Measurements from ENCODE around the gene HLA-DRB1. TPM values are rescaled to one million over a fixed set of nuclear protein-coding genes. Genes with fewer than 3 reads are reported as not detected.
"Not testable (repeated sequence)": the region's sequence is repeated elsewhere in the genome, so short reads cannot be mapped to it uniquely, and the experiment has no call there.

HLA-DRB1 gene
- total RNA-seq, 1 experiment from 2014 or later, result not detected

DNA sequence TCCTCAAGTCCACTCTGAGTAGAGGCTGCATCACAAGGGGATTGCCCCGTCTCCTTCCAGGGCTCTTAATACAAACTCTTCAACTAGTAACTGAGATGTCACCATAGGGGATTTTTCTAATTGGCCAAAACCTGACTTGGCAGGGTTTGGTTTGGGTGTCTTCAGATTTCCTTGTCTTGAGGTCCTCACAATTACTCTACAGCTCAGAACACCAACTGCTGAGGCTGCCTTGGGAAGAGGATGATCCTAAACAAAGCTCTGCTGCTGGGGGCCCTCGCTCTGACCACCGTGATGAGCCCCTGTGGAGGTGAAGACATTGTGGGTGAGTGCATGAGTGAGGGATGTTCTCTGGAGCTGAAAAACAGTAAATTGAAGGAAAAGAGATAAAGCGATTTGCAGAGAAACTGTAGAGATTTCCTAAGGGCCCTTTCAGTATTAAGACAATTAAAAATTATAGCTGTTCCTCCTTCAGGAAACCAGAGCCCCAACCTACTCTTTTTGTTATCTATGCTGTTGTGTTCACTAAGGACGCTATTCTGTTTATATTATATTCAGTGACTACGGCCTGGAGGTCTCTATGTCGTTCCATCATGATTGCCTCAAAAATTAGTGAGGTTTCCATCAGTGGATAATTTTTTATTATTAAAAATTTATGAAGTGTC, 47.7 kb upstream of the HLA-DRB1 start, which contains the start of gene HLA-DQA1:
Gene HLA-DQA1, plus strand, starts transcription at position 188 of the 662 bp plus-strand sequence. Its CDS starts 53 bp downstream, at position 241.
- no peaks in the 10 kb centered on the region for H3K4me1 Mint-ChIP-seq (ENCODE audit: low read depth, unreplicated experiment)
- no peaks in the 10 kb centered on the region for H3K36me3 Mint-ChIP-seq (ENCODE audit: insufficient read depth, unreplicated experiment)
- no peak within 1 kb of the TSS for H3K4me3 Mint-ChIP-seq (ENCODE audit: unreplicated experiment)
- no TSS peak for BruUV-seq (replicated peaks)
- Histone ChIP-seq H3K4me3 (ENCODE audit: low read depth, low read length) (no peak within 1 kb of the TSS), H3K27me3 (replicated peaks; ENCODE audit: control insufficient read depth, insufficient read depth, low read length) (no peaks in the 10 kb centered on the region), H3K4me1 (no peaks in the 10 kb centered on the region), H3K9me3 (no peaks in the 10 kb centered on the region), H3K36me3 (ENCODE audit: control insufficient read depth, insufficient read depth, low read length) (no peaks in the 10 kb centered on the region)
- DNase-seq, result no peak
- H3K27ac Mint-ChIP-seq (ENCODE audit: unreplicated experiment), result no peak within 1 kb of the TSS
- intact Hi-C loops (cut with micrococcal nuclease; ENCODE audit: unreplicated experiment), result no loop called here
- TF ChIP-seq, protein P1, sequence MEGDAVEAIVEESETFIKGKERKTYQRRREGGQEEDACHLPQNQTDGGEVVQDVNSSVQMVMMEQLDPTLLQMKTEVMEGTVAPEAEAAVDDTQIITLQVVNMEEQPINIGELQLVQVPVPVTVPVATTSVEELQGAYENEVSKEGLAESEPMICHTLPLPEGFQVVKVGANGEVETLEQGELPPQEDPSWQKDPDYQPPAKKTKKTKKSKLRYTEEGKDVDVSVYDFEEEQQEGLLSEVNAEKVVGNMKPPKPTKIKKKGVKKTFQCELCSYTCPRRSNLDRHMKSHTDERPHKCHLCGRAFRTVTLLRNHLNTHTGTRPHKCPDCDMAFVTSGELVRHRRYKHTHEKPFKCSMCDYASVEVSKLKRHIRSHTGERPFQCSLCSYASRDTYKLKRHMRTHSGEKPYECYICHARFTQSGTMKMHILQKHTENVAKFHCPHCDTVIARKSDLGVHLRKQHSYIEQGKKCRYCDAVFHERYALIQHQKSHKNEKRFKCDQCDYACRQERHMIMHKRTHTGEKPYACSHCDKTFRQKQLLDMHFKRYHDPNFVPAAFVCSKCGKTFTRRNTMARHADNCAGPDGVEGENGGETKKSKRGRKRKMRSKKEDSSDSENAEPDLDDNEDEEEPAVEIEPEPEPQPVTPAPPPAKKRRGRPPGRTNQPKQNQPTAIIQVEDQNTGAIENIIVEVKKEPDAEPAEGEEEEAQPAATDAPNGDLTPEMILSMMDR (IDR thresholded peaks at IDR 0.05; ENCODE audit: insufficient read depth in 1 of 2, low read depth in 1 of 2, low read length in 1 of 2, severe bottlenecking in 1 of 2, unreplicated experiment in 1 of 2), result no peak
- ChIA-PET POLR2A (no interaction called here), CTCF (no interaction called here)
- H3K27me3 Mint-ChIP-seq (ENCODE audit: insufficient read depth, unreplicated experiment), result peaks cover 6% of the 10 kb centered on the region
- no peaks in the 10 kb centered on the region for H3K9me3 Mint-ChIP-seq (ENCODE audit: unreplicated experiment)

GRCh38 chr6:32635526-32636123, 46.0 kb upstream of the HLA-DRB1 start:
- no TSS peak for BruUV-seq (replicated peaks)
- ChIA-PET POLR2A (no interaction called here), CTCF (no interaction called here)
- Histone ChIP-seq H3K36me3 (ENCODE audit: control insufficient read depth, insufficient read depth, low read length) (no peaks in the 10 kb centered on the region), H3K4me3 (ENCODE audit: low read depth, low read length) (no peak overlapping the region), H3K9me3 (no peaks in the 10 kb centered on the region), H3K4me1 (no peaks in the 10 kb centered on the region), H3K27me3 (replicated peaks; ENCODE audit: control insufficient read depth, insufficient read depth, low read length) (no peaks in the 10 kb centered on the region)
- intact Hi-C loops (cut with micrococcal nuclease; ENCODE audit: unreplicated experiment), result no loop called here
- DNase-seq, result no peak
- Mint-ChIP-seq H3K9me3 (ENCODE audit: unreplicated experiment) (no peaks in the 10 kb centered on the region), H3K36me3 (ENCODE audit: insufficient read depth, unreplicated experiment) (no peaks in the 10 kb centered on the region), H3K4me3 (ENCODE audit: unreplicated experiment) (no peak overlapping the region), H3K4me1 (ENCODE audit: low read depth, unreplicated experiment) (no peaks in the 10 kb centered on the region), H3K27ac (ENCODE audit: unreplicated experiment) (no peak overlapping the region), H3K27me3 (ENCODE audit: insufficient read depth, unreplicated experiment) (peaks cover 3% of the 10 kb centered on the region)
- TF ChIP-seq, protein P1 (IDR thresholded peaks at IDR 0.05; ENCODE audit: insufficient read depth in 1 of 2, low read depth in 1 of 2, low read length in 1 of 2, severe bottlenecking in 1 of 2, unreplicated experiment in 1 of 2), result no peak

- H3K27me3 ChIP-seq (replicated peaks; ENCODE audit: control insufficient read depth, insufficient read depth, low read length); BruUV-seq (replicated peaks); H3K9me3 ChIP-seq; H3K4me3 Mint-ChIP-seq (ENCODE audit: unreplicated experiment); H3K9me3 Mint-ChIP-seq (ENCODE audit: unreplicated experiment); H3K36me3 ChIP-seq (ENCODE audit: control insufficient read depth, insufficient read depth, low read length); CTCF ChIA-PET; DNase-seq; H3K4me1 Mint-ChIP-seq (ENCODE audit: low read depth, unreplicated experiment); H3K4me1 ChIP-seq; H3K27me3 Mint-ChIP-seq (ENCODE audit: insufficient read depth, unreplicated experiment); H3K27ac Mint-ChIP-seq (ENCODE audit: unreplicated experiment); intact Hi-C loops (cut with micrococcal nuclease; ENCODE audit: unreplicated experiment); H3K4me3 ChIP-seq (ENCODE audit: low read depth, low read length); H3K36me3 Mint-ChIP-seq (ENCODE audit: insufficient read depth, unreplicated experiment); POLR2A ChIA-PET: not testable (repeated sequence)
Measured at GRCh38 chr6:32629793-32630192, 40.1 kb upstream of the HLA-DRB1 start.

Data from Caco-2 (cell line).